Neural cell (in vitro differentiated cells): ENCODE results near the gene ECT2L. TPM values are rescaled to one million over a fixed set of nuclear protein-coding genes. Genes with fewer than 3 reads are reported as not detected.

Source experiments
- H2AFZ ChIP-seq: fragments of 200-600, 300-800 bp; sonication (generic), shearing (Covaris generic); 2 replicates; pipeline ENCODE4 v1.6.0; 2014; ENCODE audit warnings: low read depth, mild to moderate bottlenecking, antibody characterized with exemption, low read length, moderate library complexity
- H3F3A ChIP-seq: fragments of 200-600 bp; shearing (Covaris generic); 2 replicates; pipeline ENCODE4 v1.6.1; 2016; ENCODE audit warnings: mild to moderate bottlenecking, moderate library complexity, mixed read lengths, antibody characterized with exemption, low read length; ENCODE audit not compliant: insufficient read depth, poor library complexity, severe bottlenecking
- H3K27ac ChIP-seq: fragments of 200-600, 300-800 bp; sonication (generic), shearing (Covaris generic); 2 replicates; pipeline ENCODE4 v1.5.1; 2014; ENCODE audit warnings: mild to moderate bottlenecking, low read length, moderate library complexity
- H3K27me3 ChIP-seq: fragments of 300-800, 200-600 bp; sonication (generic), shearing (Covaris generic); 2 replicates; pipeline ENCODE4 v1.6.0; 2014; ENCODE audit warnings: mild to moderate bottlenecking, low read depth, low read length, moderate library complexity; ENCODE audit not compliant: insufficient read depth
- H3K36me3 ChIP-seq: fragments of 300-800, 200-600 bp; sonication (generic), shearing (Covaris generic); 2 replicates; pipeline ENCODE4 v1.5.1; 2014; ENCODE audit warnings: mild to moderate bottlenecking, antibody characterized with exemption, low read length, moderate library complexity; ENCODE audit not compliant: insufficient read depth
- H3K4me2 ChIP-seq: fragments of 300-800, 200-600 bp; sonication (generic), shearing (Covaris generic); 2 replicates; pipeline ENCODE4 v1.6.0; 2014; ENCODE audit warnings: mild to moderate bottlenecking, low read length
- H3K4me3 ChIP-seq: fragments of 300-800, 200-600 bp; sonication (generic), shearing (Covaris generic); 2 replicates; pipeline ENCODE4 v1.5.1; 2014; ENCODE audit warnings: mild to moderate bottlenecking, low read length, moderate library complexity
- H3K79me2 ChIP-seq: fragments of 200-600 bp; shearing (Covaris generic); replicated peaks from 2 replicates; pipeline ENCODE4 v1.6.0; 2014; ENCODE audit warnings: mild to moderate bottlenecking, low read length, moderate library complexity; ENCODE audit not compliant: insufficient read depth
- H3K9ac ChIP-seq: fragments of 300-800, 200-600 bp; sonication (generic), shearing (Covaris generic); 2 replicates; pipeline ENCODE4 v1.6.1; 2016; ENCODE audit warnings: mild to moderate bottlenecking, low read length, mixed read lengths
- H3K9me2 ChIP-seq: fragments of 200-600 bp; shearing (Covaris generic); 2 replicates; pipeline ENCODE4 v1.6.1; 2016; ENCODE audit warnings: mild to moderate bottlenecking, low read length, mixed read lengths; ENCODE audit not compliant: insufficient read depth
- H3K9me3 ChIP-seq: fragments of 200-600, 300-800 bp; sonication (generic), shearing (Covaris generic); 2 replicates; pipeline ENCODE4 v1.6.1; 2016; ENCODE audit warnings: mild to moderate bottlenecking, mixed run types, low read length, moderate library complexity, mixed read lengths
- H4K20me1 ChIP-seq: fragments of 200-600 bp; shearing (Covaris generic); 2 replicates; pipeline ENCODE4 v1.6.1; 2016; ENCODE audit warnings: mild to moderate bottlenecking, mixed run types; ENCODE audit not compliant: insufficient read depth
- CTCF ChIP-seq: fragments of 450-650 bp; IDR thresholded peaks from 2 replicates; pipeline ENCODE4 v1.5.1; 2014; ENCODE audit warnings: antibody characterized with exemption, mild to moderate bottlenecking, moderate library complexity; ENCODE audit not compliant: poor library complexity, severe bottlenecking
- EP300 ChIP-seq: fragments of 450-650 bp; conservative IDR thresholded peaks from 2 replicates; pipeline ENCODE4 v1.6.1; 2014; ENCODE audit warnings: antibody characterized with exemption, mild to moderate bottlenecking, moderate library complexity; ENCODE audit not compliant: poor library complexity, severe bottlenecking
- EZH2 ChIP-seq: fragments of 200-600, 300-800 bp; shearing (Covaris generic), sonication (generic); IDR thresholded peaks from 2 replicates; pipeline ENCODE4 v1.6.1; 2014; ENCODE audit warnings: antibody characterized with exemption, low read length, borderline replicate concordance, mild to moderate bottlenecking; ENCODE audit not compliant: insufficient read depth, poor library complexity, severe bottlenecking
- MXI1 ChIP-seq: fragments of 450-650 bp; conservative IDR thresholded peaks from 2 replicates; pipeline ENCODE4 v1.6.1; 2014; ENCODE audit warnings: antibody characterized with exemption, mild to moderate bottlenecking; ENCODE audit not compliant: poor library complexity, severe bottlenecking
- POLR2AphosphoS5 ChIP-seq: IDR thresholded peaks from 2 replicates; pipeline ENCODE4 v1.6.1; 2012
- RAD21 ChIP-seq: fragments of 450-650 bp; conservative IDR thresholded peaks from 2 replicates; pipeline ENCODE4 v1.6.1; 2014; ENCODE audit warnings: antibody characterized with exemption, mild to moderate bottlenecking, moderate library complexity
- REST ChIP-seq: IDR thresholded peaks from 2 replicates; pipeline ENCODE4 v1.6.1; 2012; ENCODE audit warnings: borderline replicate concordance
- SMC3 ChIP-seq: fragments of 450-650 bp; conservative IDR thresholded peaks from 2 replicates; pipeline ENCODE4 v1.6.1; 2014; ENCODE audit warnings: antibody characterized with exemption, mild to moderate bottlenecking, moderate library complexity; ENCODE audit not compliant: poor library complexity
- TAF1 ChIP-seq: IDR thresholded peaks from 2 replicates; pipeline ENCODE4 v1.6.1; 2012; ENCODE audit warnings: low read depth
- polyA minus RNA-seq: library from RNA; depleted of rRNA, polyadenylated mRNA; stranded (reverse); fragments of >200 nt; gene quantifications from 2 replicates; pipeline ENCODE4 v1.2.3, GENCODE V29; 2014
- polyA plus RNA-seq: library from polyadenylated mRNA; depleted of rRNA; stranded (reverse); fragments of >200 nt; gene quantifications from 2 replicates; pipeline ENCODE4 v1.2.3, GENCODE V29; 2014

Gene ECT2L
- not detected in 2 replicates for polyA plus RNA-seq
- polyA minus RNA-seq: 0.23 TPM in 1 of 2 replicates, not detected in the other

GRCh38 chr6:138795809-138796603 is at the start of gene ECT2L:
TSS of gene ECT2L (plus strand) at chr6:138796087. CDS start at chr6:138813275, 17,188 bp downstream.
- H3K79me2 ChIP-seq: no peaks in the 10 kb centered on the region
- H3F3A ChIP-seq: no peaks in the 10 kb centered on the region
- no peak within 1 kb of the TSS for H3K27ac ChIP-seq
- H3K27me3 ChIP-seq: peaks cover 13% of the 10 kb centered on the region
- no peak for TF ChIP-seq TAF1
- TF ChIP-seq EZH2: no peak
- no peak for TF ChIP-seq POLR2AphosphoS5
- no peak for TF ChIP-seq RAD21
- no peak for TF ChIP-seq EP300
- TF ChIP-seq SMC3: no peak
- no peak for TF ChIP-seq MXI1
- TF ChIP-seq CTCF: no peak
- no peak for TF ChIP-seq REST
- no peaks in the 10 kb centered on the region for H4K20me1 ChIP-seq
- H3K9me2 ChIP-seq: no peaks in the 10 kb centered on the region
- no peak within 1 kb of the TSS for H2AFZ ChIP-seq
- H3K36me3 ChIP-seq: no peaks in the 10 kb centered on the region
- H3K4me3 ChIP-seq: no peak within 1 kb of the TSS
- H3K9me3 ChIP-seq: no peaks in the 10 kb centered on the region
- no peak within 1 kb of the TSS for H3K4me2 ChIP-seq
- H3K9ac ChIP-seq: no peak within 1 kb of the TSS

- Histone ChIP-seq H3K27ac (no peak overlapping the region), H3K27me3 (no peaks in the 10 kb centered on the region), H3K79me2 (no peaks in the 10 kb centered on the region), H3K4me2 (no peak overlapping the region), H3K9ac (no peak overlapping the region), H3K36me3 (no peaks in the 10 kb centered on the region), H3K9me2 (no peaks in the 10 kb centered on the region), H3K9me3 (no peaks in the 10 kb centered on the region), H3K4me3 (no peak overlapping the region), H4K20me1 (no peaks in the 10 kb centered on the region), H2AFZ (no peak overlapping the region), H3F3A (no peaks in the 10 kb centered on the region)
- no peak for TF ChIP-seq RAD21
- no peak for TF ChIP-seq MXI1
- TF ChIP-seq EP300: no peak
- no peak for TF ChIP-seq REST
- TF ChIP-seq EZH2: no peak
- TF ChIP-seq CTCF: no peak
Measured at GRCh38 chr6:138752017-138752416, 43.9 kb upstream of the ECT2L start.
